Thyroid gland (tissue), 4 donors: ENCODE measurements around the gene AP1M2. TPM values are rescaled to one million over a fixed set of nuclear protein-coding genes. Genes with fewer than 3 reads are reported as not detected.

Experiments used
- DNase-seq, 2 donors: peaks; one replicate each; pipeline ENCODE4 v3.0.0-alpha.2; 2019
- H3K27ac ChIP-seq, 3 donors: fragments of 200-600 bp; sonication (generic); 1 replicate in 2 of 3; 2 replicates in 1 of 3; pipeline ENCODE4 v1.5.1; 2016 to 2019; ENCODE audit warnings: mild to moderate bottlenecking in 1 of 3, moderate library complexity in 1 of 3
- H3K27me3 ChIP-seq: fragments of 200-600 bp; sonication (generic); one replicate; pipeline ENCODE4 v1.5.1; 2019
- H3K36me3 ChIP-seq, 2 donors: fragments of 200-600 bp; sonication (generic); one replicate each; pipeline ENCODE4 v1.5.1; 2016 to 2019
- H3K4me1 ChIP-seq, 2 donors: fragments of 200-600 bp; sonication (generic); one replicate each; pipeline ENCODE4 v1.5.1; 2017 to 2019
- H3K4me3 ChIP-seq, 3 donors: fragments of 200-600 bp; sonication (generic); replicated peaks in 1 of 3; 1 replicate in 2 of 3; 2 replicates in 1 of 3; pipeline ENCODE4 v1.5.1; 2016; ENCODE audit warnings: mild to moderate bottlenecking in 1 of 3
- H3K9me3 ChIP-seq: fragments of 200-600 bp; sonication (generic); one replicate; pipeline ENCODE4 v1.5.1; 2017
- POLR2A ChIP-seq, 2 donors: fragments of 450-650 bp; IDR thresholded peaks; one replicate each; pipeline ENCODE4 v1.6.1; 2017; ENCODE audit warnings: antibody characterized with exemption in 2 of 2, mild to moderate bottlenecking in 2 of 2, moderate library complexity in 1 of 2
- WGBS, 2 donors: methylation state at CpG; one replicate each; pipeline ENCODE4 v1.1.5; 2017; 5-methylcytosine and 5-hydroxymethylcytosine counted together
- intact Hi-C: fragments of 100-400 bp; cut with DNase I; formaldehyde crosslinking; loops from one replicate; pipeline ENCODE4 v1.15.1; 2023
- total RNA-seq, 4 donors: library from RNA; depleted of rRNA; stranded (reverse); fragments of >200 nt; gene quantifications; one replicate each; pipeline ENCODE4 v1.2.3, GENCODE V29; 2016
- TF ChIP-seq, protein P1 (sequence below), 6 experiments: fragments of 200-600 bp in 3 of 6; fragments of 450-650 bp in 3 of 6; sonication (generic) in 3 of 6; IDR thresholded peaks; one replicate each; pipeline ENCODE4 v1.5.1; 2016 to 2019; ENCODE audit warnings: antibody characterized with exemption in 6 of 6, mild to moderate bottlenecking in 2 of 6, inconsistent platforms in 1 of 6, moderate library complexity in 1 of 6

AP1M2 gene
- total RNA-seq, 4 donors from 2014 or later, result 69.7 to 129 (median 102) TPM

- Histone ChIP-seq H3K4me3 (peak overlapping the region; percentile 37 to 79 (median 68)), H3K9me3 (no peaks in the 10 kb centered on the region), H3K4me1 (peaks cover 23 to 40% of the 10 kb centered on the region in 2 donors), H3K27me3 (no peaks in the 10 kb centered on the region), H3K36me3 (no peaks in the 10 kb centered on the region), H3K27ac (peak overlapping the region in 1 of 3 donors; percentile 68)
- 3% methylated on average over 31 of the region's 58 CpGs; no CpG with 5 or more reads in 1 of the 2 donors for WGBS, 2 donors
- intact Hi-C loops, result loop anchor here (10.0 kb wide), 1 partner anchor 63 kb away; the partner anchor contains the start of gene KEAP1
- TF ChIP-seq, protein P1, sequence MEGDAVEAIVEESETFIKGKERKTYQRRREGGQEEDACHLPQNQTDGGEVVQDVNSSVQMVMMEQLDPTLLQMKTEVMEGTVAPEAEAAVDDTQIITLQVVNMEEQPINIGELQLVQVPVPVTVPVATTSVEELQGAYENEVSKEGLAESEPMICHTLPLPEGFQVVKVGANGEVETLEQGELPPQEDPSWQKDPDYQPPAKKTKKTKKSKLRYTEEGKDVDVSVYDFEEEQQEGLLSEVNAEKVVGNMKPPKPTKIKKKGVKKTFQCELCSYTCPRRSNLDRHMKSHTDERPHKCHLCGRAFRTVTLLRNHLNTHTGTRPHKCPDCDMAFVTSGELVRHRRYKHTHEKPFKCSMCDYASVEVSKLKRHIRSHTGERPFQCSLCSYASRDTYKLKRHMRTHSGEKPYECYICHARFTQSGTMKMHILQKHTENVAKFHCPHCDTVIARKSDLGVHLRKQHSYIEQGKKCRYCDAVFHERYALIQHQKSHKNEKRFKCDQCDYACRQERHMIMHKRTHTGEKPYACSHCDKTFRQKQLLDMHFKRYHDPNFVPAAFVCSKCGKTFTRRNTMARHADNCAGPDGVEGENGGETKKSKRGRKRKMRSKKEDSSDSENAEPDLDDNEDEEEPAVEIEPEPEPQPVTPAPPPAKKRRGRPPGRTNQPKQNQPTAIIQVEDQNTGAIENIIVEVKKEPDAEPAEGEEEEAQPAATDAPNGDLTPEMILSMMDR (IDR thresholded peaks at IDR 0.05), result no peak
- TF ChIP-seq POLR2A (IDR thresholded peaks at IDR 0.05), result no peak
- DNase-seq, result peak; percentile 53 to 66
Observed at GRCh38 chr19:10568062-10568825, 18.9 kb downstream of the AP1M2 start.

DNA sequence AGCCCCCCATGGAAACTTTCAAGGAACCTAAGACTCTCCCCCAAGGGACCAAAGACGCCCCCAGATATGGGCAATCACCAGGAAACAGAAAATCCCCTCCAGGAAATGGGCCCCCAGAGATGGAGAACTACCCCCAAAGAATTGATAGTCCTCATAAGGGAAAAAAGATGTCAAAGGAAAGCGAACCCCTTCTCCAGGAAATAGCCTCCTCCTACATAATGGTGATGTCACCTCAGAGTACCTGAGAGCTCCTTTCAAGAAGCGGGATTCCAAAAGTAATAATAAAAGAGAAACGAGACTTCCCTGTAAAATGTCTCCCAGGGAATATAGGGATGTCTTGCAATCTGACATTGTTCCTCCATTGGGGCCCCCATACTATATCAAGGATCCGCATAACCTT, 19.5 kb downstream of the AP1M2 start:
- 50 to 53% methylated on average over 5 of the region's 5 CpGs for WGBS, 2 donors
- H3K27me3 ChIP-seq, result no peaks in the 10 kb centered on the region
- no peak for DNase-seq
- no peaks in the 10 kb centered on the region for H3K9me3 ChIP-seq
- TF ChIP-seq POLR2A (IDR thresholded peaks at IDR 0.05), result no peak
- TF ChIP-seq, protein P1 (IDR thresholded peaks at IDR 0.05), result no peak
- intact Hi-C loops, result loop anchor here (10.0 kb wide), 1 partner anchor 63 kb away; the partner anchor contains the start of gene KEAP1
- no peak overlapping the region for H3K4me3 ChIP-seq
- no peaks in the 10 kb centered on the region for H3K36me3 ChIP-seq
- peak overlapping the region in 1 of 3 donors; percentile 6 for H3K27ac ChIP-seq
- H3K4me1 ChIP-seq, result peaks cover 23 to 40% of the 10 kb centered on the region in 2 donors

GRCh38 chr19:10566658-10567410, 20.3 kb downstream of the AP1M2 start:
- intact Hi-C loops, result loop anchor here (10.0 kb wide), 1 partner anchor 62 kb away; the partner anchor contains the start of gene KEAP1
- DNase-seq, result no peak
- Histone ChIP-seq H3K36me3 (no peaks in the 10 kb centered on the region), H3K9me3 (no peaks in the 10 kb centered on the region), H3K27ac (peak overlapping the region; percentile 28 to 89 (median 69)), H3K4me3 (no peak overlapping the region), H3K27me3 (no peaks in the 10 kb centered on the region), H3K4me1 (peaks cover 23 to 35% of the 10 kb centered on the region in 2 donors)
- no peak for TF ChIP-seq POLR2A (IDR thresholded peaks at IDR 0.05)
- TF ChIP-seq, protein P1 (IDR thresholded peaks at IDR 0.05), result no peak
- WGBS, 2 donors, result 66 to 77% methylated on average over 15 to 16 of the region's 19 CpGs

DNA sequence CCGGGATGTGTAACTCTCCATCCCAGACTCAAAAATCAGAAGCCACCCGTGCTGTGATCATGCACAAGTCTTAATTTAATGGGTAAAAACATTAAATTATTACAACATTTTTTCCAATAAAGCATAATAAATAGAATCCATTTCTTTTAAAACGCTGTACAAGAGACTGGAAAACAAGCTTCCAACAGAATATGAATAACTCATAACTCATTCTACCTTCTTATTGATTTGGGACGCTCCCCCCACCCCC, 20.8 kb downstream of the AP1M2 start:
- intact Hi-C loops, result loop anchor here (10.0 kb wide), 1 partner anchor 62 kb away; the partner anchor contains the start of gene KEAP1

More for the DNA sequence above, 20.8 kb downstream of the AP1M2 start:
- WGBS, 2 donors, result 20 to 26% methylated on average over 4 of the region's 4 CpGs
- H3K9me3 ChIP-seq, result no peaks in the 10 kb centered on the region
- no peaks in the 10 kb centered on the region for H3K36me3 ChIP-seq
- TF ChIP-seq, protein P1 (IDR thresholded peaks at IDR 0.05), result no peak
- TF ChIP-seq POLR2A (IDR thresholded peaks at IDR 0.05), result no peak
- peak overlapping the region; percentile 28 to 89 (median 69) for H3K27ac ChIP-seq
- H3K27me3 ChIP-seq, result no peaks in the 10 kb centered on the region
- H3K4me3 ChIP-seq, result peak overlapping the region in 2 of 3 donors; percentile 45 to 78
- peaks cover 23 to 35% of the 10 kb centered on the region in 2 donors for H3K4me1 ChIP-seq
- no peak for DNase-seq
